GM18951 (cell line): Measurements from ENCODE around the gene RRN3.
"Not testable (repeated sequence)": the region's sequence is repeated elsewhere in the genome, so short reads cannot be mapped to it uniquely, and the experiment has no call there.

Experiments used
- POLR2A ChIP-seq: IDR thresholded peaks from 4 replicates; pipeline ENCODE4 v1.6.1; 2011; ENCODE audit warnings: mild to moderate bottlenecking; ENCODE audit not compliant: insufficient read length, insufficient read depth; ENCODE audit errors: extremely low read depth
- in situ Hi-C: fragments of 300-500 bp; cut with MboI; formaldehyde crosslinking; loops from one replicate; pipeline ENCODE4 v1.12.0; 2022; ENCODE audit warnings: low sequenced_read_pairs, mixed read lengths, inconsistent platforms; ENCODE audit not compliant: unreplicated experiment

Gene RRN3

GRCh38 chr16:15093955-15094827 is at the start of gene RRN3:
Gene RRN3, minus strand, starts transcription at chr16:15094272. Its CDS starts 39 bp downstream, at chr16:15094233.
- in situ Hi-C loops = not testable (repeated sequence)
- TF ChIP-seq POLR2A = peak; percentile 86

- in situ Hi-C loops = not testable (repeated sequence)
These were observed 49.6 kb upstream of the RRN3 start for GRCh38 chr16:15143601-15144091.

GRCh38 chr16:15142891-15143600 is 49.0 kb upstream of the RRN3 start:
- in situ Hi-C loops = not testable (repeated sequence)

- in situ Hi-C loops = not testable (repeated sequence)
These were observed 48.2 kb upstream of the RRN3 start for GRCh38 chr16:15142107-15142890.

GRCh38 chr16:15141586-15141985 is 47.5 kb upstream of the RRN3 start:
- TF ChIP-seq POLR2A = no peak
- in situ Hi-C loops = no loop called here

GRCh38 chr16:15140444-15141365 is 46.6 kb upstream of the RRN3 start:
- in situ Hi-C loops = not testable (repeated sequence)

- in situ Hi-C loops = not testable (repeated sequence)
These were observed 43.4 kb upstream of the RRN3 start for GRCh38 chr16:15137514-15137913.

GRCh38 chr16:15135483-15136360 is 41.6 kb upstream of the RRN3 start:
- in situ Hi-C loops = not testable (repeated sequence)

DNA sequence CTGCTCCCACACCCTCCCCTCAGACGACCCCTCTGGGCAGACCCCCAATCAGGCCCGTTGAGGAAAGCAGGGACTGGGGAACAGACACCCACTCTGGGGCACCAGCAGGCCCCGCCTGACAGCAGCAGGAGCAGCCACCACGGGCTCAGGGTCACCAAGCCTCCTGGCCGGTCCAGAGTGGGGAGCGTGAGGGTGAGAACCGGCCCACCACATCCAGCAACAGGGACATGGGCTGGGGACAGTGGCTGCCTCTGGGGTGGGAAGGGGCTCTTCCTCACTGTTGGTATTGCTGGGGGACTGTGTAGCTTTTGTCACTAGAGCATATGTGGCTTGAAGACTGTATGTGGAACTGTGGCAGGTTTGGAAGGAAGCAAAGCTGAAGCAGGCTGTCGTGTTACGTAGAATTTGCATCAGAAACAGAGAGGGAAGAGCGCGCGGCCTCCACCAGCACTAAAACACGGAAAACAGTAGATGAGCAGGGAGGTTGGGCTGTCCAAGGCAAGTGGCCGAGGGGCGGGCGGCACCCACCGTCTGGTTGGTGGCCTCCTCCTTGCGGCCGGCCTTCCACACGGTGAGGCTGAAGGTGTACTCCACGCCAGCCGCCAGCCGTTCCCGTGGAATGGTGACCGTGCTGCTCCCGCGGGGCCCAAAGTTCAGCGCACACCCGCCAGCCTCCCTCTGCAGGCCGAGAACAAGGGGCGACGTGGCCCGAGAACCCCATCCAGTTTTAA is 40.8 kb upstream of the RRN3 start:
- in situ Hi-C loops = not testable (repeated sequence)

DNA sequence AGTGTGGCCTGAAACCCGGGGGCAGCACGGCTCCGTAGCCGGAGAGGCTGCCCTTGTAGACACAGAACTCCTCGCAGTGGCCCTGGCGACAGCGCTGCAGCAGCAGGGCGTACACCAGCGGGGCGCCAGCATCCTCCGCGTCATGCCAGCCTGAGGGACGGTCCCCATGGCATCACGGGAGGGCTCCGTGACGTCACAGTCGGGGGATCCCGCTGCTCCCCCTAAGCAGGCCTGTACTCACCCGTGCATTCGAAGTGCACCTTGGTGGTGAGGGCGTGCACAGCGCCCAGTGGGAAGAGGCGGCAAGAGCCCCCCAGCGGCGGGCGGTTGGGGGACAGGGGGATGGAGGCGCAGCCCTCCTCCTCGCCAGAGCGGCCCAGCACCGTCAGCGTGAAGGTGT is 39.5 kb upstream of the RRN3 start:
- in situ Hi-C loops = not testable (repeated sequence)

DNA sequence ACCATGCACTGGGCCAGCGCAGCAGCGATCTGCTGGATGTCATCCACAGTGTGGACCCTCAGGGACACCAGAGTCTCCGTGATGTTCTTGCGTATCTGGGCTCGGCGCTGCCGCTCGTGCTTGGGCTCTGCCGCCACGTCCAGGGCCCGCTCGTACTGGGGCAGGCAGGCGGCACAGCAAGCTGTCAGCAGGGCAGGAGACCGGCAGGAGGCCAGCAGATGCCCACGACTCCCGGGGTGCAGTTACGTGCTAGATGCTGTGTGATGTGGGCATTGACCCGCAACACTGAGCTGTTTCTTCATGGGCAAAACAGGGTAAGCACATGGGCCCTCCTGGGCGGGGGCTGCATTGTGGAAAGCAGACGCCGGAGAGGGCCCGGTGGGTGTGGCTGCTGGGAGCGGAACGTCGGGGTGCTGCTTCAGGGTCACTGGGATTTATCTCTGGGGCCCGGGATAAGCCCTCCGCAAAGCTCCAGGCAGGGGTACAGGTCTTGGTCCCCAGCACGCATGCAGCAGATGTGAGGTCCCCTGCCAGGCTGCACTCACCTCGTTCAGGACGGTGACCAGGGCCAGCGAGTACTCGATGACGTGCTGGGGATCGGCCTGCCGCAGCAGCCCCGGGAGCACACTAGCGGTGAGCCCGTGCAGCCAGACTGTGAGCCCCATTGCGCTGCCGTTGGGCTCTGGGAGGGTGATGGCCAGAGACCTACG is 38.8 kb upstream of the RRN3 start:
- in situ Hi-C loops = not testable (repeated sequence)

DNA sequence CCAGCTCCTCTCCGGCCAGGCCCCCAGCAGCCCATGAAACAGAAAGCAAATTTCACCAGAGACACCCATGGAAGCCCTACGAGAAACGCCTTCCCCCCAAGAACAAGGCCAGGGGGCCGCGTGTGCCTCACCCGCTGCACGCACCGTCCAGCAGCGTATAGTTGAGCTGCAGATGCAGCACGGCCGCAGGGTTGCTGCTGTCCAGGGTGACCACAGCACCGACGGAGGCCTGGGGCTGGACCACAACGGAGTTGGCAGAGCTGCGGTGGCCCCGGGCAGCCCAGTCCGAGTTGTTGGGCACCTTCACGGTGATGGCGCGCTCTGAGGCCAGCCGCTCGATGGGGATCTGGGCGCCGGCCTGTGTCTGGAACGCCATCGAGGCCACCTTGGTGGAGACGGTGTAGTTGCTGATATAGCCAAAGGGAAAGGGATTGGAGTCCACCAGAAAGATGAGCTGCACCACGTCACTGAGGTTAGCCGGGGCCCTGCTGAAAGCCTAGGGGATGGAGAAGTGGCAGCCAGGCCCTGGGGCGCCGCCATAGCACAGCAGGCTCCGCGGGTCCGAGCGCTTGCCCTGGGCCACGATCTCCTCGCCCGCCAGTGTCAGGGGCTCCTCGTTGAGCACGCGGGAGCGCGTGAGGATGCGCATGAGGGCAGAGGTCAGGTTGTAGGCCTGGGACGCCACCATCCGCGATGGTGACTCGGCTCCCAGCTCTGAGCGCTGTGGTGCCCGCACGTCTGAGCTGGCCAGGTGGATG is 37.0 kb upstream of the RRN3 start:
- in situ Hi-C loops = not testable (repeated sequence)

GRCh38 chr16:15130256-15130932 is 36.3 kb upstream of the RRN3 start:
- in situ Hi-C loops = not testable (repeated sequence)

GRCh38 chr16:15127641-15128425 is 33.8 kb upstream of the RRN3 start:
- in situ Hi-C loops = not testable (repeated sequence)
